ENCODE results near the gene TOLLIP. TPM values are rescaled to one million over a fixed set of nuclear protein-coding genes. Genes with fewer than 3 reads are reported as not detected.

The TOLLIP gene
- total and polyA plus RNA-seq, 2 of the 4 experiments (the other 2 are of a cell fraction): 19.7 to 42.9 TPM

- Histone ChIP-seq H4K5ac (ENCODE audit: low read depth, low read length) (peak overlapping the region; percentile 7; the same call in 1 of the 2 replicates), H3K27ac (ENCODE audit: insufficient read depth, low read length) (no peak overlapping the region), H3K4me2 (ENCODE audit: low read depth, low read length) (no peak overlapping the region), H3K79me1 (ENCODE audit: low read depth in 1 of 2, low read length in 2 of 2) (no peaks in the 10 kb centered on the region), H2BK15ac (ENCODE audit: low read depth, low read length) (no peak overlapping the region), H3K4ac (ENCODE audit: low read depth, low read length) (no peak overlapping the region), H3K4me1 (ENCODE audit: control insufficient read depth, insufficient read depth, low read length) (peaks cover 5% of the 10 kb centered on the region), H2AK5ac (ENCODE audit: low read depth, low read length) (peak overlapping the region; percentile 8; the same call in 1 of the 2 replicates), H3K56ac (ENCODE audit: extremely low read depth, insufficient read depth, low read length) (no peak overlapping the region), H3K23ac (ENCODE audit: low read depth, low read length) (no peak overlapping the region), H2AK9ac (replicated peaks; ENCODE audit: low read depth, low read length, poor library complexity) (peak overlapping the region; percentile 65), H2BK120ac (ENCODE audit: low read depth, low read length) (no peak overlapping the region), H3K27me3 (ENCODE audit: control insufficient read depth, insufficient read depth, low read length) (peaks cover 22% of the 10 kb centered on the region), H4K91ac (ENCODE audit: insufficient read depth, low read depth, low read length) (peak overlapping the region; percentile 5; the same call in 1 of the 2 replicates), H3K4me3 (ENCODE audit: insufficient read depth, low read depth, low read length) (no peak overlapping the region), H3K9me1 (ENCODE audit: insufficient read depth, low read length) (no peaks in the 10 kb centered on the region), H3K14ac (replicated peaks; ENCODE audit: low read depth, low read length) (no peak overlapping the region), H2BK20ac (ENCODE audit: low read depth, low read length) (no peak overlapping the region), H2AFZ (replicated peaks; ENCODE audit: low read length, poor library complexity) (peak overlapping the region; percentile 84), H3K9ac (ENCODE audit: low read depth, low read length) (no peak overlapping the region), H3K18ac (ENCODE audit: low read depth, low read length) (no peak overlapping the region), H4K20me1 (ENCODE audit: insufficient read depth, low read length) (no peaks in the 10 kb centered on the region), H3K36me3 (ENCODE audit: control insufficient read depth, insufficient read depth, low read length) (no peaks in the 10 kb centered on the region), H3K9me3 (ENCODE audit: control insufficient read depth, insufficient read depth, low read length) (no peaks in the 10 kb centered on the region; the same call in 1 of the 2 replicates), H2BK5ac (ENCODE audit: low read depth, low read length, poor library complexity, severe bottlenecking) (no peak overlapping the region), H4K8ac (ENCODE audit: low read depth in 2 of 2, low read length in 2 of 2) (peak overlapping the region in 1 of 2 experiments; percentile 55; a peak in 1 of 4 replicates)
- dilution Hi-C loops (cut with HindIII; ENCODE audit: low sequenced_read_pairs, unreplicated experiment) (no loop called here), in situ Hi-C loops (cut with MboI; ENCODE audit: low sequenced_read_pairs) (no loop called here), intact Hi-C loops (cut with micrococcal nuclease) (no loop called here)
- DNase-seq (peak; percentile 7), ATAC-seq (ENCODE audit: low read depth) (peak; percentile 75)
- ChIA-PET CTCF (no interaction called here), POLR2A (ENCODE audit: unreplicated experiment) (no interaction called here)
- no TSS peak for BruUV-seq (replicated peaks)
- no peak for TF ChIP-seq ELK1 (IDR thresholded peaks at IDR 0.05; ENCODE audit: borderline replicate concordance, low read depth, low read length)
- TF ChIP-seq MXI1 (IDR thresholded peaks at IDR 0.05; ENCODE audit: borderline replicate concordance, low read depth, low read length): no peak
- TF ChIP-seq CTCF (conservative IDR thresholded peaks at IDR 0.05; ENCODE audit: low read depth, low read length): no peak
- no peak for TF ChIP-seq USF2 (IDR thresholded peaks at IDR 0.05; ENCODE audit: low read depth, low read length)
- TF ChIP-seq CHD1 (IDR thresholded peaks at IDR 0.05; ENCODE audit: low read depth, low read length): no peak
- no peak for TF ChIP-seq RFX5 (IDR thresholded peaks at IDR 0.05; ENCODE audit: low read depth, low read length)
- TF ChIP-seq CEBPB (IDR thresholded peaks at IDR 0.05; ENCODE audit: low read depth, low read length): no peak
- no peak for TF ChIP-seq RAD21 (IDR thresholded peaks at IDR 0.05; ENCODE audit: low read length)
- TF ChIP-seq MAFK (IDR thresholded peaks at IDR 0.05; ENCODE audit: low read depth, low read length): no peak
- TF ChIP-seq SMC3 (IDR thresholded peaks at IDR 0.05; ENCODE audit: low read depth, low read length): no peak
- TF ChIP-seq POLR2A (IDR thresholded peaks at IDR 0.05; ENCODE audit: low read depth, low read length): no peak
- 16% methylated on average over 9 of the region's 16 CpGs; no CpG with 5 or more reads in 1 of the 2 experiments for WGBS, 2 experiments (ENCODE audit: extremely low coverage in 2 of 2, insufficient read length in 1 of 2)
These were observed 48.9 kb upstream of the TOLLIP start for GRCh38 chr11:1358286-1358685.

All from IMR-90 (cell line).